Measurements from ENCODE around the gene CYP27B1. TPM values are rescaled to one million over a fixed set of nuclear protein-coding genes. Genes with fewer than 3 reads are reported as not detected.
"Not testable (repeated sequence)": the region's sequence is repeated elsewhere in the genome, so short reads cannot be mapped to it uniquely, and the experiment has no call there.

The CYP27B1 gene
- total and polyA plus RNA-seq, 3 donors from 2014 or later, result 2.2 to 30.2 (median 3.9) TPM

DNA sequence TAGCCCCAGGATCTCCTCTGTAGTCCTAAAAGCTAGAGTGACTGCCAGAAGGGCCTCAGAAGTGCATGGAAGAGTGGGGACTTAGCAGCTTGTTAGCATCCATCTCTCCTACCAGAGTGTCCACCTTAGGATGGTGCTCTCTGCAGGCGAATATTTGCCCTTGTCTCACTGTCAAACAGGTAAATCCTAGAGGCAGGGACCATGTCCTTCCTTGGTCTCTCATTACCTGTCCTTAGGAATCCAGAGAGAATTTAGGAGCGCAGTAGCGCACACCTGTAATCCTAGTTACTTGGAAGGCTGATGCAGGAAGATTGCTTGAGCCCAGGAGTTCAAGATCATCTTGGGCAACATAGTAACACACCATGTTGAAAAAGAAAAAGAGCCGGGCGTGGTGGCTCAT, 49.7 kb downstream of the CYP27B1 start:
- TF ChIP-seq CTCF (IDR thresholded peaks at IDR 0.05) (no peak), POLR2A (IDR thresholded peaks at IDR 0.05) (no peak)
- Histone ChIP-seq H3K36me3 (ENCODE audit: low read depth, missing control alignments) (no peaks in the 10 kb centered on the region), H3K4me1 (no peaks in the 10 kb centered on the region), H3K27me3 (no peaks in the 10 kb centered on the region), H3K4me3 (no peak overlapping the region), H3K27ac (no peak overlapping the region), H3K9me3 (no peaks in the 10 kb centered on the region)
- DNase-seq, result no peak
- intact Hi-C loops (cut with DNase I; ENCODE audit: low total_unique reads), result no loop called here
- 94 to 96% methylated on average over 5 of the region's 5 CpGs for WGBS, 2 donors

DNA sequence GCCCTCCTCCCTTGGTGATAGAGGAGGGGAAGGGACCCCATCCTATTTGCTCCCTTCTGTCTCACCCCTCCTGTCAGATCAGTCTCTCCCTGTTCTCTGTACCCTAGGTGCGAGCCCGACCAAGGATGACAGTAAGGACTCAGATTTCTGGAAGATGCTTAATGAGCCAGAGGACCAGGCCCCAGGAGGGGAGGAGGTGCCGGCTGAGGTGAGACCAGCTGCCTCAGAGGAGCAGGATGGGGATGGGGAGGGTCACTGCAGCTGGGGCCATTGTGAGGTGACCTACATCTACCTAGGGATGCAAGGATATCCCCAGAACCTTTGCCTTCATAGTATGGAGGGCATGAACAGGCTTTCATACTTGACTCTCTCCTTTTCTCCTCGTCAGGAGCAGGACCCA, 50.6 kb downstream of the CYP27B1 start:
- no peak for TF ChIP-seq POLR2A (IDR thresholded peaks at IDR 0.05)
- no peak for TF ChIP-seq CTCF (IDR thresholded peaks at IDR 0.05)
- H3K27me3 ChIP-seq, result no peaks in the 10 kb centered on the region
- DNase-seq, result no peak
- H3K4me1 ChIP-seq, result no peaks in the 10 kb centered on the region
- H3K27ac ChIP-seq, result no peak overlapping the region
- H3K4me3 ChIP-seq, result no peak overlapping the region
- H3K9me3 ChIP-seq, result no peaks in the 10 kb centered on the region
- WGBS, 2 donors, result 94 to 97% methylated on average over 4 of the region's 4 CpGs
- intact Hi-C loops (cut with DNase I; ENCODE audit: low total_unique reads), result no loop called here
- no peaks in the 10 kb centered on the region for H3K36me3 ChIP-seq (ENCODE audit: low read depth, missing control alignments)

DNA sequence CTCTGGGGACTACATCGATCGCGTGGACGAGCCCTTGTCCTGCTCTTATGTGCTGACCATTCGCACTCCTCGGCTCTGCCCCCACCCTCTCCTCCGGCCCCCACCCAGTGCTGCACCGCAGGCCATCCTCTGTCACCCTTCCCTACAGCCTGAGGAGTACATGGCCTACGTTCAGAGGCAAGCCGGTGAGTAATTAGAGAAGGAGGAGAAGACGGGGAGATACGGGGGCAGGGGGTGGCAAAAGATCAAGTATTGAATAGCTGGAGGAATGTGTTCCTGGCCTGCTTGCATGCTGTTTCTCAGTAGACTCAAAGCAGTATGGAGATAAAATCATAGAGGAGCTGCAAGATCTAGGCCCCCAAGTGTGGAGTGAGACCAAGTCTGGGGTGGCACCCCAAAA, 51.1 kb downstream of the CYP27B1 start:
- Histone ChIP-seq H3K27ac (no peak overlapping the region), H3K4me1 (no peaks in the 10 kb centered on the region), H3K36me3 (ENCODE audit: low read depth, missing control alignments) (no peaks in the 10 kb centered on the region), H3K27me3 (no peaks in the 10 kb centered on the region), H3K4me3 (no peak overlapping the region), H3K9me3 (no peaks in the 10 kb centered on the region)
- TF ChIP-seq POLR2A (IDR thresholded peaks at IDR 0.05) (no peak), CTCF (IDR thresholded peaks at IDR 0.05) (no peak)
- intact Hi-C loops (cut with DNase I; ENCODE audit: low total_unique reads), result no loop called here
- WGBS, 2 donors, result 95% methylated on average over 12 of the region's 12 CpGs
- no peak for DNase-seq

DNA sequence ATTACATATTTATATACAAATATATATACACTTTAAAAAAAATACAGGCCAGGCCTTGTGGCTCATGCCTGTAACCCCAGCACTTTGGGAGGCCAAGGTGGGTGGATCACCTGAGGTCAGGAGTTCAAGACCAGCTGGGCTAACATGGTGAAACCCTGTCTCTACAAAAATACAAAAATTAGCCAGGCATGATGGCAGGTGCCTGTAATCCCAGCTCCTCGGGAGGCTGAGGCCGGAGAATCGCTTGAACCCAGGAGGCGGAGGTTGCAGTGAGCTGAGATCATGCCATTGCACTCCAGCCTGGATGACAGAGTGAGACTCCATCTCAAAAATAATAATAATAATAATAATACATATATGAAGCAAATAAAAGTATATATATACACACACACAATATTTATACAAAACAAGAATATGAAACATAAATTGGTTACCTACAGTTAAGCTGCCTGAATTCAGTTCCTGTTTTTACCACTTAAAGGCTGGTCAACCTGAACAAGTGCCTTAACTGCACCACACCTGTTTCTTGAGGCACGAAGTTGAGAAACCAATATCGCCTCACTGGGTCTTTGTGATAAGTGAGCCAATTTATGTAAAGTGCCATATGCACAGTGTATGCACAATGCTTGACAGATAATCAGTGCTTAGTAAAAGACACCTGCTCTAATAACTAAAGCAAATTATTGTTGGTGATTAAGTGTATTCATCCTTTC, 51.7 kb downstream of the CYP27B1 start:
- H3K9me3 ChIP-seq; H3K27ac ChIP-seq; DNase-seq; H3K36me3 ChIP-seq (ENCODE audit: low read depth, missing control alignments); H3K4me3 ChIP-seq; H3K27me3 ChIP-seq; intact Hi-C loops (cut with DNase I; ENCODE audit: low total_unique reads); H3K4me1 ChIP-seq: not testable (repeated sequence)
- 89 to 96% methylated on average over 6 of the region's 6 CpGs for WGBS, 2 donors

DNA sequence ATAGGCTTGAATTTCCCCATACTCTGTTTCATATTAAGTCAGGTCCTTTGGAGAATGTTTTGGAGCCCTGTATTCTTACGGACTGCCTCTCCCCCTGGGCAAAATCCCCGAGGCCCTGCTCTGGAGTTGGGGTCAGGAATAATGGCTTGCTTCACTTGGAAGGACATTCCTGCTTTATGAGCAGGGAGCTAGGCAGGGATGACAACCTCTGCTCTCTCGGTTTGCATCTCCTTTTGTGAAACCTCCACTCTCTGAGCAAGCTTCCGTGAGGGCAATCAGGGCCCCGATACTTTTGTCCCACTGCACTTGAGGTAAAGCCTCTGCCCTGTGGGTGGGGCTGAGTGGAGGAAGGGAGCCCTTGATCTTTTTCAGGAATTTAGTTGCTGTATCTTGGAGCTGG, 53.7 kb downstream of the CYP27B1 start:
- H3K27me3 ChIP-seq, result no peaks in the 10 kb centered on the region
- H3K4me3 ChIP-seq, result no peak overlapping the region
- H3K4me1 ChIP-seq, result no peaks in the 10 kb centered on the region
- whole genome bisulfite sequencing, 2 donors, result 89 to 93% methylated on average over 5 of the region's 5 CpGs
- H3K9me3 ChIP-seq, result no peaks in the 10 kb centered on the region
- no peak for TF ChIP-seq POLR2A (IDR thresholded peaks at IDR 0.05)
- no peak for TF ChIP-seq CTCF (IDR thresholded peaks at IDR 0.05)
- no peaks in the 10 kb centered on the region for H3K36me3 ChIP-seq (ENCODE audit: low read depth, missing control alignments)
- intact Hi-C loops (cut with DNase I; ENCODE audit: low total_unique reads), result no loop called here
- no peak for DNase-seq
- H3K27ac ChIP-seq, result no peak overlapping the region
